ENCODE measurements around the gene PKP3. TPM values are rescaled to one million over a fixed set of nuclear protein-coding genes. Genes with fewer than 3 reads are reported as not detected.
"Not testable (repeated sequence)": the region's sequence is repeated elsewhere in the genome, so short reads cannot be mapped to it uniquely, and the experiment has no call there.

Gene PKP3
- total RNA-seq, 2 experiments from 2014 or later: 0.60 TPM; not detected in 1

GRCh38 chr11:350033-350722 is 43.8 kb upstream of the PKP3 start:
- intact Hi-C loops (cut with DNase I, micrococcal nuclease): loop anchor here in 1 of 2 experiments (10.0 kb wide), 1 partner anchor 1415 kb away; the partner anchor contains the start of gene CTSD
- CTCF ChIA-PET: not testable (repeated sequence)
- POLR2A ChIA-PET: interaction anchor here (1.4 kb wide), 1 partner anchor 10 kb away, joined by 3 read pairs; no protein-coding TSS in a partner anchor

GRCh38 chr11:350723-351255 is 43.2 kb upstream of the PKP3 start:
- Mint-ChIP-seq H3K4me1 (ENCODE audit: low read depth) (peaks cover 50% of the 10 kb centered on the region), H3K27ac (peak overlapping the region; percentile 28), H3K27me3 (no peaks in the 10 kb centered on the region), H3K4me3 (no peak overlapping the region), H3K36me3 (ENCODE audit: low read depth) (no peaks in the 10 kb centered on the region), H3K9me3 (no peaks in the 10 kb centered on the region)
- H3K36me3 ChIP-seq (ENCODE audit: insufficient read depth, low read length): no peaks in the 10 kb centered on the region
- no peak for TF ChIP-seq CTCF (IDR thresholded peaks at IDR 0.05)
- intact Hi-C loops (cut with DNase I, micrococcal nuclease): loop anchor here in 1 of 2 experiments (10.0 kb wide), 1 partner anchor 1414 kb away; the partner anchor contains the start of gene CTSD
- no peaks in the 10 kb centered on the region for H3K27me3 ChIP-seq (ENCODE audit: control insufficient read depth in 1 of 2, insufficient read depth in 2 of 2, low read length in 2 of 2)
- no peak overlapping the region for H3K4me3 ChIP-seq (ENCODE audit: low read length)
- DNase-seq: peak in 2 of 14 experiments; percentile 2 to 17
- ChIA-PET CTCF (no interaction called here), POLR2A (interaction anchor here (1.4 kb wide), 1 partner anchor 11 kb away, joined by 3 read pairs; no protein-coding TSS in a partner anchor)
- H3K4me1 ChIP-seq (ENCODE audit: insufficient read depth, low read length): peaks cover 29% of the 10 kb centered on the region
- no peak overlapping the region for H3K27ac ChIP-seq (ENCODE audit: low read depth in 1 of 2, low read length in 2 of 2)
- H3K9me3 ChIP-seq (ENCODE audit: control insufficient read depth in 1 of 2, insufficient read depth in 1 of 2, low read length in 2 of 2): no peaks in the 10 kb centered on the region
- no peak for ATAC-seq (ENCODE audit: poor library complexity)

More at GRCh38 chr11:350033-350722, 43.8 kb upstream of the PKP3 start:
- not testable (repeated sequence) for DNase-seq; H3K4me3 Mint-ChIP-seq; H3K36me3 Mint-ChIP-seq (ENCODE audit: low read depth); H3K9me3 ChIP-seq (ENCODE audit: control insufficient read depth in 1 of 2, insufficient read depth in 1 of 2, low read length in 2 of 2); H3K27me3 ChIP-seq (ENCODE audit: control insufficient read depth in 1 of 2, insufficient read depth in 2 of 2, low read length in 2 of 2); H3K9me3 Mint-ChIP-seq; H3K36me3 ChIP-seq (ENCODE audit: insufficient read depth, low read length); H3K27me3 Mint-ChIP-seq; ATAC-seq (ENCODE audit: poor library complexity); H3K27ac ChIP-seq (ENCODE audit: low read depth in 1 of 2, low read length in 2 of 2); H3K4me3 ChIP-seq (ENCODE audit: low read length)
- H3K4me1 Mint-ChIP-seq (ENCODE audit: low read depth): peaks cover 46% of the 10 kb centered on the region
- peaks cover 22% of the 10 kb centered on the region for H3K4me1 ChIP-seq (ENCODE audit: insufficient read depth, low read length)
- H3K27ac Mint-ChIP-seq: peak overlapping the region; percentile 28

GRCh38 chr11:351411-351810 is 42.6 kb upstream of the PKP3 start:
- peaks cover 33% of the 10 kb centered on the region for H3K4me1 ChIP-seq (ENCODE audit: insufficient read depth, low read length)
- no peak overlapping the region for H3K27ac ChIP-seq (ENCODE audit: low read depth in 1 of 2, low read length in 2 of 2)
- Mint-ChIP-seq H3K9me3 (no peaks in the 10 kb centered on the region), H3K36me3 (ENCODE audit: low read depth) (no peaks in the 10 kb centered on the region), H3K27me3 (no peaks in the 10 kb centered on the region), H3K4me3 (no peak overlapping the region), H3K4me1 (ENCODE audit: low read depth) (peaks cover 50% of the 10 kb centered on the region), H3K27ac (peak overlapping the region; percentile 28)
- H3K36me3 ChIP-seq (ENCODE audit: insufficient read depth, low read length): no peaks in the 10 kb centered on the region
- H3K4me3 ChIP-seq (ENCODE audit: low read length): no peak overlapping the region
- ChIA-PET POLR2A (interaction anchor here (1.4 kb wide), 1 partner anchor 11 kb away, joined by 3 read pairs; no protein-coding TSS in a partner anchor), CTCF (no interaction called here)
- no peaks in the 10 kb centered on the region for H3K27me3 ChIP-seq (ENCODE audit: control insufficient read depth in 1 of 2, insufficient read depth in 2 of 2, low read length in 2 of 2)
- ATAC-seq (ENCODE audit: poor library complexity) (no peak), DNase-seq (peak in 1 of 14 experiments; percentile 0)
- intact Hi-C loops (cut with DNase I, micrococcal nuclease): loop anchor here in 1 of 2 experiments (10.0 kb wide), 1 partner anchor 1413 kb away; the partner anchor contains the start of gene CTSD
- H3K9me3 ChIP-seq (ENCODE audit: control insufficient read depth in 1 of 2, insufficient read depth in 1 of 2, low read length in 2 of 2): no peaks in the 10 kb centered on the region
- no peak for TF ChIP-seq CTCF (IDR thresholded peaks at IDR 0.05)

All from CD4-positive, alpha-beta T cell (primary cell).